Lung microvascular endothelial cell (primary cell): ENCODE results near the gene CACYBP. TPM values are rescaled to one million over a fixed set of nuclear protein-coding genes. Genes with fewer than 3 reads are reported as not detected.
A peak's percentile ranks its signal among the peaks of the same experiment; 100 is the strongest.

ENCODE experiments used
- DNase-seq, 2 donors: peaks; one replicate each; pipeline versions ENCODE4 v3.0.0 to v3.0.0-alpha.2; 2010; ENCODE audit warnings: low read depth in 2 of 2
- total RNA-seq: library from RNA; depleted of rRNA; stranded (reverse); fragments of >200 nt; gene quantifications from 2 replicates; pipeline ENCODE4 v1.2.1, GENCODE V29; 2014

CACYBP gene
- total RNA-seq, 1 donor from 2014 or later: 205 TPM

GRCh38 chr1:174971902-174972301 is 27.8 kb upstream of the CACYBP start:
- no peak for DNase-seq

- DNase-seq: no peak
These were observed 25.0 kb upstream of the CACYBP start for GRCh38 chr1:174974711-174975119.

- DNase-seq: no peak
These were observed 24.0 kb upstream of the CACYBP start for GRCh38 chr1:174975764-174976163.

DNA sequence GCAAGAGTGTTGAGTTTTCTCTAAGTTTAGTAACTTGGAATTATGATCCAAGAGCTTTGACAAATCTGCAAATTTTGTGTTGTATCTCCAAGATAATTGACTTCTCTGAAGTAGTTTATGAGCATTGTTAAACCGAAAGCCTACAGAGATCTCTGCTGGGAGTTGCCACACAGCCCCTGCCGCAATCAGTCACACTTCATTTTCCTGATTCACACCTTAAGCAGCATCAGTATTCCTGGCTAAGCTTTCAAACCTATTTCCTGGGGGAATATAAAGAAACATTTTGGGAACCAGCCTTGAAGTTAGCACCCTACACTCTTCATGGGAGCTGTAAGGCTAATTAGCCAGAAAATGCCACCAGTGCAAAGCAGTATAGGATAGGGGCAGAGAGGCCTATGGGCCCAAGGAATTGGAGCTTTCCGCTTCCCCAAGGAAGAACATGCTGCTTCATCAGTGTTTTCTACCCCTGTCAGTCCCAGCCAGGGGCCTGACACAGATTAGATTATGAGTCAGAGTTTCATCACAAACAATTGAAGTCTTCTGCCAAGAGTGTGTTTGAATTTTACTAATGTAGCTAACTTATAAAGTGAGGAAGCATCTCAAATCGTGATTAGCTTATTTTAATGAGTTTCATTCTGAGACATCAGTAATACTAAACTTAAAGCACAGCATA is 23.2 kb upstream of the CACYBP start:
- peak in 1 of 2 donors; percentile 65 for DNase-seq

GRCh38 chr1:174982971-174983689 is 16.6 kb upstream of the CACYBP start:
- DNase-seq: peak; percentile 69 to 74

GRCh38 chr1:174984952-174985351 is 14.8 kb upstream of the CACYBP start:
- no peak for DNase-seq

- no peak for DNase-seq
These were observed 11.2 kb upstream of the CACYBP start for GRCh38 chr1:174988539-174988938.

- no peak for DNase-seq
These were observed 10.8 kb upstream of the CACYBP start for GRCh38 chr1:174988986-174989385.

GRCh38 chr1:174989536-174990220 is 10.1 kb upstream of the CACYBP start:
- DNase-seq: no peak

- DNase-seq: peak; percentile 85 to 87
These were observed 9.3 kb upstream of the CACYBP start for GRCh38 chr1:174990382-174990999.

GRCh38 chr1:174991473-174991872 is 8.3 kb upstream of the CACYBP start:
- no peak for DNase-seq

GRCh38 chr1:174995121-174995520 is 4.6 kb upstream of the CACYBP start:
- no peak for DNase-seq

GRCh38 chr1:174995916-174996315 is 3.8 kb upstream of the CACYBP start:
- DNase-seq: no peak

DNA sequence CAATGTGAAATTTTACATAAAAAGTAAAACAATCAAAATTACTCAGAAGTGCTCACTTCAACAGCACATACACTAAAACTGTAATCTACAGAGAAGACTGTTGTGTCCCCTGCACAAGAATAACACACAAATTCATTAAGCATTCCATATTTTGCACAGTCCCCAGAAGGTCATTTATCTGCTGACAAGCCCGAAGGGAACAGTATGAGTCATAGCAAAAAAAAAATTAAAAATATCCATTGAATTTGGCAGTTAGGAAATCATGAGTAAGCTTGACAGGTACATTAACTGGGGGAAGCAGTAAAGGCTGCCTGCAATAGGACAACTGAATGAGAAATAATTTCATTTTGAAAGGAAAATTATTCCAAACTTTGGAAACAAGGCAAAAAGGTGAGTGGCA is 3.3 kb upstream of the CACYBP start:
- peak; percentile 81 for DNase-seq

- DNase-seq: no peak
These were observed 2.7 kb upstream of the CACYBP start for GRCh38 chr1:174997041-174997440.

GRCh38 chr1:174998569-174999215 is 1.1 kb upstream of the CACYBP start:
- DNase-seq: peak; percentile 61 to 82

GRCh38 chr1:174999216-174999935 is 371 bp upstream of the CACYBP start:
- peak; percentile 99 for DNase-seq

GRCh38 chr1:175000697-175001187 is 995 bp downstream of the CACYBP start:
- peak; percentile 16 to 45 for DNase-seq

DNA sequence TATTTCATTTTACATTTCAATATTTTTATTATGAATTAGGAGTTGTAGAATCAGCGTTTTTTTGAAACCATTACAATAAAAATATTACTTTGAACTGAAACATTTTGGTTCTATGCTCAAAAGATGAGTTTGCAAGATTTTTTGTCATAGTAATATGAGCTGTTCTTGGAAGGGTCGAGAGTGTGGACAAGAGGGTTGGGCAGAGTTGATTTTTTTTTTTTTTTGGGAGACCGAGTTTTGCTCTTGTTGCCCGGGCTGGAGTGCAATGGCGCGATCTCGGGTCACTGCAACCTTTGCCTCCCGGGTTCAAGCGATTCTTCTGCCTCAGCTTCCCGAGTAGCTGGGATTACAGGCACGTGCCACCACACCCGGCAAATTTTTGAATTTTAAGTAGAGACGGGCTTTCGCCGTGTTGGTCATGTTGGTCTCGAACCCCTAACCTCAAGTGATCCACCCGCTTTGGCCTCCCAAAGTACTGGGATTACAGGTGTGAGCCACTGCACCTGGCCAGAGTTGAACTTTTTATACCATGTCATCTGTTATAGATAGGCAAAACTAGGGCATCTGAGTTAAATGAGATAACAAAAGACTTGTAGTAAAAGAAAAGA is 3.3 kb downstream of the CACYBP start:
- DNase-seq: no peak

- DNase-seq: no peak
These were observed 3.8 kb downstream of the CACYBP start for GRCh38 chr1:175003521-175003920.
